Skin epidermis (tissue), 12 donors: ENCODE results near the gene SLC44A2.

ENCODE experiments used
- H3K27ac ChIP-seq, 21 experiments: fragments of 200-600 bp; sonication (generic) in 11 of 21; one replicate each; pipeline ENCODE4 v1.5.0; 2020; ENCODE audit warnings: mild to moderate bottlenecking in 3 of 21, inconsistent platforms in 2 of 21, moderate library complexity in 2 of 21
- H3K4me3 ChIP-seq, 7 experiments: fragments of 200-600 bp; sonication (generic) in 2 of 7; one replicate each; pipeline ENCODE4 v1.5.0; 2020; ENCODE audit warnings: inconsistent platforms in 2 of 7, mild to moderate bottlenecking in 2 of 7, moderate library complexity in 1 of 7

The SLC44A2 gene

GRCh38 chr19:10691883-10692282 lies 66.5 kb downstream of the SLC44A2 start:
- no peak overlapping the region for H3K4me3 ChIP-seq
- H3K27ac ChIP-seq, result no peak overlapping the region

GRCh38 chr19:10692673-10693264 lies 67.4 kb downstream of the SLC44A2 start:
- Histone ChIP-seq H3K4me3 (no peak overlapping the region), H3K27ac (no peak overlapping the region)
